NCI-H2081 (cell line): ENCODE measurements around the gene UBE3D.
"Not testable (repeated sequence)": the region's sequence is repeated elsewhere in the genome, so short reads cannot be mapped to it uniquely, and the experiment has no call there.

ENCODE experiments used
- DNase-seq, 2 experiments: peaks; one replicate each; lab custom pipeline; 2025; lab: John Stamatoyannopoulos, UW

UBE3D gene

DNA sequence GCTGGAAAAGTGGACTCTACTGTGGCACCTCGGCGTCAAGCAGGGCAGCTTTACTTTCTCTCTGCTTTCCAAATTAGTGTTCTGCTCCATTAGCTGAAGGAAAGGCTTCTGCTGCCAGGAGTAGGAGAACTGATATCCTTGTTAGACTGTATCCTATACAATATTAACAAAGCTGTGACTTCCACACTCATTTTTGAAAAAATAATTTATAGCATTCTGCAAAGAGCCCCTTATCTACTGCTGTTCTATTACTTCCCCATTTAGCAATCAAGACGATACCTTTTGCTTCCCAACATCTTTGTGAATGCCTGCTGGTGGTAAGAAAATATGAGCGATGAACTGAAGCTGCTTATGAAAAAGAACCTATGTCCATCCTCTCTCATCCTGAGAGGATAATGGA lies 151.1 kb downstream of the UBE3D start:
- DNase-seq = no peak

DNA sequence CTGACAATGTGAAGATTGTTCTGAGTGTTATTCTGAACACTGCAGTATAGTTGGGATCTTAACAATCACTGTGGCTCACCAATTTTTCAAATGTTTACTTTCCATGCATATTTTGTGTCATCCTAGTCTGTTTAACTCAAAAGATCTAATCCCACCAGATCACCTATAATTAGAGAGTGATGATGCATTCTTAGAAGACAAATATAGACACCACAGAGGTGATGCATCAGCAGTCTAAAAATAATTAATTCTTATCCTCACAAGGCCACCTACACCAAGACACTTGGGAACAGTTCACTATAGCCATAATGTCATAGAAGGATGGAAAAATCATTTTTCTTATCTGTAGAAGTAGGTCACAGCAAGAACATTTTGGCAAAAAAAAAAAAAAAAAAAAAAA lies 154.8 kb downstream of the UBE3D start:
- no peak for DNase-seq

DNA sequence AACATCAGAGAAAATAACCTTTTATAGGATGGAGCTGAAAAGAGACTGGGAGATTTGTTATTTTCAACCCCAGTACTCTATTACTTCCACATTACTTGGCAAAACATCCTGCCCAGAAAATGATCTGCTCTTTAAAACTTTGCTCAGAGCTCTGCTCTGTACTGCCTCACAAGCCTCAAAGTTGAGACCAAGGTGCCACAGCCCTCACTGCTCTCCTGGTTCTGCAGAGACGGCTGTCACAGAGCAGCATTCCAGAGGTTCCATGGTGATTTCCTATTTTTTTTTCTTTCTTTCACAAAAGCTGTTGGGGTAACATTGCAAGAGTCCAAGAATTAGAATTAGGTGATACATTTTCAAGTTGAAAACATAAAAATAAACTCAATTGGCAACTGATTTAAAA lies 155.2 kb downstream of the UBE3D start:
- no peak for DNase-seq

DNA sequence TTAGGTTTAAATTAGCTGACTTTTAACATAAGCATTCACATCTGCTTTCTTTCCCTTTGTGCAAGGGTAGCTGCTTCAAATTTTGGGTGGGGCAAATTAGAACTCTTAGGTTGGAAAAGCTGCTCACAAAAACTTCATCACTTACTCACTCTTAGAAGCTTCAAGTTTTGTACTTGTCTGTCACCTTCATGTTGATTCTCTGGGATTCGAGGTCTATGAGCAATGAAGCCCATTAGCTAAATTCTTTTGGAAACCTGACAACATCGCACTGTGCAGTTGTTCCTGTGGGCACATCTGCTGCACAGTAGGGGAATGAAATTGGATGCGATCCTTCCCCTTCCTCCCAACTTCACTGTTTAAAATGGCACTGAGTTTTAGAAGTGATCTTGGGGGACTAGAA lies 156.1 kb downstream of the UBE3D start:
- DNase-seq = no peak

DNA sequence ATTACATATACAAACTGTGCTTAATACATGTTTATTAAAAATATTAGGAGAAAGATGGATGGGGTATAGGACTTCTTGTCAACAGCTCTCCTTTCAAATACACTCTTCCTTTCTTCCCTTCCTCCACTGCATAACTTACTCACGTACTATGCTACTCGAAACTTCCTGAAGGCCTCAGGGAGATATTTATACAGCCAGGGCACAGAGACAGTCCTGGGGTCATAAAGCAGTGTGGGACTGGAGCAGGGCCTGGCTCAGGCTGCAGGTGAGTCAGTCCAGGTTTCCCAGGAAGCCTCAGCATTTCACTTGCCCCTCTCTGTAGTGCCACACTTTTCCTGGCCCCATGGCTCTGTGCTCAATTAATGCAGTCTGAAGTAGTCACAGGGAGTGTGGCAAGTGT lies 157.0 kb downstream of the UBE3D start:
- DNase-seq = no peak

DNA sequence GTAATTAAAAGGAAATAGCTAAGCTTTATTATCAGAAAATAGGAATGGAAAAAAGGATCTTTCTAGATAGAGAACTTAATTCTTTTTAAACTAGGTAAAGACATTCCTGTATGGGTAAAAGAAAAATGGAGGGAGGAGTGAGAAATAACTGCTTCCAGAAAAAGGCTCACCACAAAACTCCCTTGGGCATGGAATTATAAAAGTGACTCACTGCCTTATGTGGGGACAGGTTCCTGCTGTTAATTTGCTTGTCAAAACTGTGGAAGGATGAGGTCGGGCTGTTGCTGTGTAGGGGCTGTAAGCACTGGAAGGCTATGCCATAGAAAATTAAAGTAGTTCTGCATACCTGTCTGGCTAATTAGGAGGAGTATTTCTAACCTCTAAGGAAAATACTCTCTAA lies 158.7 kb downstream of the UBE3D start:
- DNase-seq = no peak

DNA sequence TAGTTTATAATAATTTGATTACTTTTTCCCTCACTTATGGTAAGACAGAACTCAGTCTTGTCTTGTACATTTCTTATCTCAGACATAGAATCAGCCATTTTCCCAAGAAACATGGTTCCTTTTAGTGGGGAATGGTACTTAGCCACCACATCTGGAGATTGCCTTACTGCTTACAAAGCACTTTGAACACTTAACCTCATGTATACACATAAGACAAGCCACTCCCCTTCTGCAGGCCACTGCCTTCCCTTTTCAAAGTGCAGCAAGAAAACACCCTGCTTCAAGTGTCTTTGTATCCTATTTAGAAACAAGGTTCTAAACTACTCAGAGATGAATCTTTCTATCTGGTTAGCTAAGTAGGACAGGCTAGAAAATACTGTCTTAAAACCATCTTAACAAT lies 159.2 kb downstream of the UBE3D start:
- no peak for DNase-seq

DNA sequence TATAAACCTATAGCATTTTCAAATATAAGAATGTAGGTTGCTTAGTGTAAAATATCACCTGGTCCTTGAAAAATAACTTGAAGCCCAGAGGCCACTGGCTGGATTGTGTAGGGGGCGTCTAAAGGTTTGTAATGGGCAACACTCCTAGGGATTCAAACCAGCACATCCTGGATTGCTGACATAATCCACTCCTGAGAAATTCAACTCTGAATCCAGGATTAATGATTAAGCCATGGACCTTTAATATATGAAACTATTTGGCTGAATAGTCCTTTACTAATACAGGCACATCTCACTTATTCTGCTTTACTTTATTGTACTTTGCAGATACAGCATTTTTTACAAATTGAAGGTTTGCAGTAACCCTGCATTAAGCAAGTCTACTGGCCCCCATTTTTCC lies 160.8 kb downstream of the UBE3D start:
- DNase-seq = no peak

DNA sequence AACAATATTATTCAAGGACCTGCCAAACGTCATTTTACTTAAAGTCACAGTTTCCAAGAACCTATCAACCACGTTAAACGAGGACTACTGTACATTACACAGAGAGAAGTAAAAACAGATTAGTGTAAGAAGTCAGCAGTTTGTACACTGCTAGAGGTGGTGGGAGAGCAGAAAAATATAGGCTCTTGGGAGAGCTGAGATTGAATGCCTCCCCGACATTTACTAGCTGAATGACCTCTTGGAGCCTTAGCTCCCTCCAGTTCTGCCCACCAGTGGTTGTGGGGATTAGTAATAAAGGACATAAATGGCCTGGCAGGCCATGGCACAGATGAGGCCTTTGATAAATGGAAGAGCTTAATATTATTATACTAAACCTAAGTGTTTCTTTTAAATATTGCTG lies 161.4 kb downstream of the UBE3D start:
- DNase-seq = no peak

DNA sequence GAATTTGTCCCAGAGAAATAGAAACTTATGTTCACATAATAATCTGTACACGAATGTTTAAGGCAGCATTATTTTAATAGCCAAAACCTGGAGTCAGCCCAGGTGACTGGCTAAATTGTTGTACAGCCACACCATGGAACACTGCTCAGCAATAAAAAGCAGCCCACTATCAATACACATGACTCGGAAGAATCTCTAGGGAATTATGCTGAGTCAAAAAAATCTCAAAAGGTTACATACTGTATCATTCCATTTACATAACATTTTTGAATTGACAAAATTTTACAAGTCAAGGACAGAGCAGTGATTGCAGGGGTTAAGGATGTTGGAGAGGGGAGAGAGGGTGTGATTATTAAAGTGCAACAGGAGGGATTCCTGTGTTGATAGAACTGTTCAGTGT lies 163.4 kb downstream of the UBE3D start:
- DNase-seq = no peak

DNA sequence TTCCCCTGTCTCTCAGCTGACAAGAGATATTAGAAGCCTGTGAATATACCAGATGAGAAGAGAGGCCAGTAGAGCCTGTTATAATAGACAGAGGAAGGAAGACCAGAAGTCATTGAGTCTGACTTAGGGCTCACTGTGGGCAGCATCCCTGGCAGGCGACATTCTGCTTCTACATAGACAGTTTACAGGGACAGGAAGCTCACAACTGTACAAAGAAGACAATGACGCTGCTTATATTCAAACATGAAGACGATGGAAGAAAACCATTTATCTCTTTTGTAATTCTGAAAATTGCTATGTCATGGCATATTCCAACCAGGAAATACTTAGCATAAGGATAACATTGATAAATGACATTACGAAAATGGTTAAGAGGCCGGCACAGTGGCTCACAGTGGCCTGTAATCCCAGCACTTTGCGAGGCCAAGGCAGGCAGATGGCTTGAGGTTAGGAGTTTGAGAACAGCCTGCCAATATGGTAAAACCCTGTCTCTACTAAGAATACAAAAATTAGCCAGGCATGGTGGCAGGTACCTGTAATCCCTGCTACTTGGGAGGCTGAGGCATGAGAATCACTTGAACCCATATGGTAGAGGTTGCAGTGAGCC lies 170.9 kb downstream of the UBE3D start:
- no peak for DNase-seq

DNA sequence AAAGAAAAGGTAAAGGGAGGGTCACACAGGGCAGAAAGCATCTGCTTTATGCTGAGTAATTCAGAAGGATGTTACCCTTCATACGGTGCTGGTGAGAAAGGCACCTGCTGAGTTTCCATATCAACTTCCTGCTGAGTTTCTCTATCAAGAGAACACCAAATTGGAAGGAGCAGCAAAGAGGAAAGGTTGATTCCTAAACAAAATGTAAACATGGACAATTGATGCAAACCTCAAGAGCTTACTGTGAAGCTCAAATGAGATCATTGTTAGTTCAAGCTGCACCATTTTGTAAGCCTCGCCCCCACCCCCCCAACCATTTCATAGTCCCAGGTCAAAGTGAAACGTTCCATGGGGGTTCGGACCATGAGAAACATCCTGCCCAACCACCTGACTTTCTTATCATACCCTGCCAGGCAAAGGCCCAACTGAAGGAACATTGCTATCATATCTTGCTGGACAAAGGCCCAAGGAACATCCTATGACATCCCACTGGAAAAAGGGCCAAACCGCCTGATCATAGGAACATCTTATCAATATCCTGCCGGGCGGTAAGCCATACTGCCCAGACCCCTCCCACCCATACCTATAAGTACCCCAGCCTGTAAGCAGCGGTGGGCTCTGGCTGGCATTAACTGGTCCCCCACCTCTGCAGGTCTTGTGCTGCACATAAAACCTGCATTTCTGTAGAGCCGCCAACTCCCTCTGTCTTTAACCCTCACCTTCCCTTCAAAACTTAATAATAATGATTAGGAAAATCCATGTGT lies 171.6 kb downstream of the UBE3D start:
- DNase-seq = peak; percentile 2 to 17

DNA sequence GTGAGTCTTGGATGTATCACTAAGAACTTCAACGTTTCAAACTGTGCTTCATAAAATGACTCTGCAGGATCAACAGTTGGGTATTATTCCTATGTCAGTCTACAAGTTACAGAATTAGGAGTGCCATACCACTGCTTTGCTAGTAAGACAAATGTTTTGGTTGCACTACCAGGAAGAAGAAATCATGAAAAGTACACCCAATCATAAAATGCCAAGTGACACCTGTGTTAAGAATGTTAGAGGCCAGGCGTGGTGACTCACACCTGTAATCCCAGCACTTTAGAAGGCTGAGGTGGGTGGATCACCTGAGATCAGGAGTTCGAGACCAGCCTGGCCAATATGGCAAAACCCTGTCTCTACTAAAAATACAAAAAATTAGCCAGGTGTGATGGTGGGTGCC lies 174.1 kb downstream of the UBE3D start:
- not testable (repeated sequence) for DNase-seq

DNA sequence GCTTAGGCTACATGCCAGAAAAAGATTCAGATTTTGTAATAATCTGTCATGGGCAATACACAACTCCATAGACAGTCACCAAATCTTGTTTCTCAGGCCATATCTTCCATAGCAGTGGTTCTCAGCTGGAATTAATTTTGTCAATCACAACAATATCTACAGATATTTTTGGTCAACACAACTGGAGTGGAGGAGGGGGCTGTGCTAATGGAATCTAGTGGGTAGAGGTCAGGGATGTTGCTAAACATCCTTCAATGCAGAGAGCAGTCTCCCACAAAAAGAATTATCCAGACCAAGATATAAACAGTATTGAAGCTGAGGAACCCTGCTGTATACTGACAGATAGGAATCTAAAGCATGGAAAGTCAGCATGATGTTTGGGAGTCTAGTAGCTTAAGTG lies 174.6 kb downstream of the UBE3D start:
- no peak for DNase-seq

DNA sequence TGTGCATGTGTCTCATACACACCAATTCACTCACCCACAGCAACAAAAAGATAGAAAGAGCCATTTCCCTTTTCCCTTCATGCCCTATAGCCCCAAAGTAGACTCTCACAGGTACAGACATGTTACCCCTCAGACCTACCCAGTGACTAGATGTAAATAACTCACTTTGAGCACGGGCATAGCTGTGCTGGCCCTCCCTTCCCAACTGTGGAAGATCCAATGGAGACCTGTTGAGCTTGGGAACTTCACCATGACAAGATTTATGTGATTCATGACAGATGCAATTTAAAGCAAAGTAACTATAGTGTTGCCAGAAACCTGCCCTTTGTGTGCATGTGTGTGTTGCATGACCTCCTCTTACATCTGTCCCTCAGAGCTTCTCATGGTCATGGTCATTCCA lies 175.4 kb downstream of the UBE3D start:
- no peak for DNase-seq

DNA sequence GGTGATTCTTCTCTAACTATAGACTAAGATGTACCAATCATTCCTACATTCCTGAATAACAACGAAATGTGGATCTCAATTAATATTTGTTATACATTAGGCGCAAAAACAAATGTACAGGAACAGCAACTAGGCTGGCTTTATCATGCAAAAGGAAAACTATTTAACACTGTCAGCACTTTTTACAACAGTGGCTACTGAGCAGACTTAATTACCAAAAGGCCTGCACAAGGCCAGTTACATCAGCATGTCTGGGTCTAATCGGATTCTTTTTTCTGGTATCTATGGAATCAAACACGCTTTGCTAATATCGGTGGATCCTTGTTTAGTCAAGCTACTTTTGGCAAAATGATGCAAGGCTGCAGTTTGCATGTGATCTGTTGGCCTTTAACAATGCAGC lies 176.5 kb downstream of the UBE3D start:
- DNase-seq = no peak

DNA sequence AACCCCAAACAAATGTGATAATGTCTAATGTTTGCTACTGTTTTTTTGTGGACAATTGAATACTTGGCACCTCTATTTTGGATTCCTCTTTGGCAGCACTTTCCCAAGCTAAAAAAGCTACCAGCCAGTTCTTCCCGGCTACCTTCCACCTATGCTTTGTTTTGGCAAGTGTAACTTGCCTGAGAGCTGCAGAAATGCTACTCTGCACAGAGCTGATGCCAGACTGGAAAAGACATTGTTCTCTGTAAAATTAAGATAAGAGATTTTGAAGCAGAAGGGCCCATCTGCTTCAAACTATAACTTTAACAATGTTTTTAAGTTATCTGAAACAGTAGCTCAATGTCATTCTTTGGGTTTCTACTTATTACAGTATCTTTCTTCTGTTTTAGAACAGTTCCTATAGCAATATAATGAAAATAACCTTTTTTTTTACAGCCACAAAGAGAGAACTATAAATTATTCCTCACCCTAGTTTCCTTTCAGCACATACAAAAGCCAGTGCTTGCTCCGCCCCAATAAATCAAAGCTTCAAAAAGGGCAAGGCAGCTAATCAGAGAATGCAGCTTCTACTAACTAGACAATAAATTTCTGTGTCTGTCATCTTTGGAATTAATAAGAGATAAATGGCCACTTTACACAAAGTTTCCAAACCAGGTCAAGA lies 183.1 kb downstream of the UBE3D start:
- DNase-seq = no peak

DNA sequence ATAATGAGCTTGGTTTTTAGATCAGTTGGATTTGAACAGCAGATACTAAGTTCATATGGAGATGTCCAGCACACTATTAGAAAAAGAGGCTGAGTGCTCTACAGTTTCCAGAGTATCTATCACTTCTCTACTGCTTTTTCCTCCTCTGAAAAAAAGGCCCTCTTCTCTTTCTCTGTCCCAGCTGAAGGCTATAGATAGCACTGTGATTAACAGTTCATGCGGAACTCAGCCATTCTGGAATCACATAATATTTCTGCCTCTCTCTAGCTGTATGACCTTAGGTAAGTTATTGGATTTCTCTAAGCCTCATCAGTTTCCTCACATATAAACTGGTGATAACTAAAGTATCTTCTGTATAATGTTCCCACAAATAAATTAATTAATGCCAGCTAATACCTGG lies 184.1 kb downstream of the UBE3D start:
- no peak for DNase-seq

DNA sequence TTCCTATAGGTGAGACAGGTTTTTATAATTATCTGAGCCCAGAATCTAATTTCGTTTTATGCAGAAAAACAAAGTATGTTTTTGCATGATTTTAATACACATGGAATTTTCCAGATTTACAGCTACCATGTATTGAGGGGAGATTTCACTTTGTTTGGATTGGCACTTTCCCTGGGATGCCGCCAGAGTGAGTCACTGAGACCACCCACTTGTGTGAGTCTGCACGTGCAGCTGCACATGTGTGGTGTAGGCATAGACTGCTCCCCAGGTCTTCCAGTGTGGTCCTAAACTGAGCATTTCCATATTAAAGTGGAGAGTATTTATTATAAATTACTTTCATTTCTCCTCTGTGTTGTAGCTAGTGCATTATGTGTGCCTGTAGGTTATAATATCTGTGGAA lies 186.8 kb downstream of the UBE3D start:
- no peak for DNase-seq

DNA sequence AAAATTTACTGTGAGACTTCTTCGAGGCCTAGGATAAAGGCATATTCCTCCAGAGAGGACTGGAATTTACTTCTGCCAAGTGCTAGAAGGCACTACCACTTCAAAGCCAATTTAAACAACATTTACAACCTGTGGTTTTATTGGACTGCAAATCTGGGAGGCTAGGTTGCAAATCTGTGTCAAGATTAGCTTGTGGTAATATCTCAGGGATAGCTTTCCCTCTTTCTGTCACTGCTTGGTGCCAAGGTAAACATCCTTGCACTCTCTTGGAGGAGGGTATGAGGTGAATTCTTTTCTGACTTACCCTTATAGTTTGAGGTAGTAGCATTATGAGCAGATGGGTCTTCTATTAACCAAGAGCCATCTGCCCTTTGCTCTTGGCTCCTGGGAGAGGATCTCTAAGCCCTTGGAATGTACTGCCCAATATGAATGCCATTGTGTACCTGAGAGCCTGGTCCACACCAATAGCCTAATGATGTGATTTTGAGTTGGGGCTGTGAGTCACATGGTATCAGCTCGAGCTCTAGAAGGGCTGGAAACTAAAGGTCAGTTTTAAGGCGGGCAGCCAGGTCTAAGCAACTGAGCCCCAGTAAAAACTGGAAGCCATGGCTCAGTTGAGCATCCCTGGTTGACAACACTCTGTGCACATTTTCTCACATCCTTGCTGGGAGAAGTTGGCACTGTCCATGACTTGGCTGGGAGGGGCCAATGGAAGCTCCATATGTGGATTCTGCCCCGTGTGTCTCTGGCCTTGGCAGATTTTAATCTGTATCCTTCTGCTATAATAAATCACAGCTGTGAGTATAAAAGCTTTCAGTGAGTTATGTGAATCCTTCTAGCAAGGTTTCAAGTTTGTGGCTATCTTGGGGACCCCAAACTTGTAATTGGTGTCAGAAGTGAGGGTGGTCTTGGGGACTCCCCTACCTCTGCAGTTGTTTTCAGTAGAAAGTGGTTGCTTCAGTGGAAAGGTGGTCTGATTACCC lies 188.1 kb downstream of the UBE3D start:
- no peak for DNase-seq

DNA sequence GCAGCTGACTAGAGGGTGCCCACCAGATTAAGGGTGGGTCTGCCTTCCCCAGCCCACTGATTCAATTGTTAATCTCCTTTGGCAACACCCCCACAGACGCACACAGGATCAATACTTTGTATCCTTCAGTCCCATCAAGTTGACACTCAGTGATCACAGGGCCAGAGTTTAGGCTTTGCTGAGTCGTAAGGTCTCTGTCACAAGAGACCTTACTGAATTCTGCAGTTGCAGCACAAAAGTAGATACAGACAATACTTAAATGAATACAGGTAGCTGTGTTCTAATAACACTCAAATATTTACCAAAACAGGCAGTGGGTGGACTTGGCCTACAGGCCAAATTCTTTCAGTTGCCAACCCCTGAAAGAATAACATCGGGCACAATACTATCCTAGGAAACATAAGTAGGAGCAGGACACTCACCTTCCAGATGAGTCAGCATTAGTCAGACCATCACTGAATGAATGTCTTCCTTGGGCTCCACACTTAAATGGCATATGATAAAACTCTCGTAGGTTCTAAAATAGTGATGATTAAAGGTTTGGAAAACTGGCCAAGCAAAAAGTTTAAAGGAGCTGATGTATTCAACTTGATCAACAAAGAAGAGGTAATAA lies 190.0 kb downstream of the UBE3D start:
- DNase-seq = no peak

DNA sequence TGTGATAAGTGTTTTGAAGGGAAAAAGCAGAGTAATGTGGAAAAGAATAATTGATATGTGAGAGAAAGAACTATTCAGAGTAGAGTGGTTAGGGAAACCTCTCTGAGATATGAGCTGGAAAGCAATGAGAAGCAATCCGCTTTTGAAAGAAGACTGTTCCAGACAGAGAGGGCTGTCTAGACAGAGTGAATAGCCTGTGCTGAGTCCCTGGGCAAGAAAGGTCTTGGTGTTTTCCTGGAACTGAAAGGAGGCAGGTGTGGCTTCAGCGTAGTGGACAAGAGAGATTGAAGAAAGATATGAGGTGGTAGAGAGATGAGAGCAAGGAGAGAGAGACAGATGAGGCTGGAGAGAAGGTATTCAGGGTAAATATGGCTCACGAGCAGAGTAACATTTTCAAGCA lies 190.8 kb downstream of the UBE3D start:
- DNase-seq = no peak
